ENCODE results near the gene POLR2F. TPM values are rescaled to one million over a fixed set of nuclear protein-coding genes. Genes with fewer than 3 reads are reported as not detected.

The POLR2F gene
- total RNA-seq, 1 experiment from 2014 or later, result 141 TPM

DNA sequence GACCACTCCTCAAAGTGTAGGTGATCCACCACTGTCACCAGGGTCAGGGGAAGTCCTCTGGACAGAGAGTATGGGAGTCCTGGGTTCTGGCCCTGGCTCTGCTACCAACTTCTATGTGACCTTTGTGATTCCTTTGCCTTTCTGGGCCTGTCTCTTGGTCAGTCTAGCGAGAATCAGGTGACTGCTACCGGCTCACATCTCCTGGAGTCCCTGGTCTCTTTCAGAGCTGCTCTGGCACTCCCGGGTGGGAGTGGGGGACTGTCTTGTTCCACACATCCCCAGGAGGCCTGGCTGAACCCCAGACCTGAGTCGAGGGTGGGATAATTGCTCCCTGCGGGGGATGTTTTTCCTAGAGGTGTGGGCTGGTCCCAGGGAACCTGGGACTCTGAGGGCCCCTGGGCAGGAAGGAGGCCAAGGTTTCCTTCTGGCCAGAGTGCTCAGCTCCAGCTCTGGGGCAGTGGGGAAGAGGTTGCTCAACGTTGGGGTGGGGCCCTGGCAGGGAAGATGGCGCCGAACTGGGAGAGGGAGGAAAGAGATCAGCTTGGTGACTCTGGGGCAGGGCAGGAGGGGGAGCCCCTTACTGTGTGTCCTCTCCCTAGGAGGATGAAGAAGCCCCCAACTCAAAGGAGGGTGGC, 28.8 kb downstream of the POLR2F start:
- Histone ChIP-seq H3K4me1 (ENCODE audit: insufficient read depth, low read length) (no peaks in the 10 kb centered on the region), H2BK15ac (ENCODE audit: low read depth, low read length) (no peak overlapping the region), H3K79me1 (ENCODE audit: insufficient read depth, low read depth, low read length, poor library complexity, severe bottlenecking) (no peaks in the 10 kb centered on the region), H3T11ph (ENCODE audit: low read length) (no peak overlapping the region), H3K4me2 (ENCODE audit: insufficient read depth, insufficient read length, low read length) (no peak overlapping the region), H3K4ac (ENCODE audit: low read depth, low read length) (no peak overlapping the region), H3K9me3 (ENCODE audit: control insufficient read depth, low read depth, low read length) (no peaks in the 10 kb centered on the region), H3K9ac (ENCODE audit: extremely low read depth, insufficient read length, low read length) (no peak overlapping the region), H3K27ac (ENCODE audit: insufficient read length, low read depth, low read length) (no peak overlapping the region), H2BK120ac (ENCODE audit: low read depth, low read length, poor library complexity, severe bottlenecking) (no peak overlapping the region), H4K5ac (ENCODE audit: insufficient read length, low read depth, low read length) (no peak overlapping the region), H3K79me2 (ENCODE audit: insufficient read depth, low read length) (no peaks in the 10 kb centered on the region), H2AK5ac (ENCODE audit: insufficient read length, low read length) (no peak overlapping the region), H3K27me3 (ENCODE audit: insufficient read depth, low read length) (peaks cover 1% of the 10 kb centered on the region; the same call in 1 of the 2 replicates), H2BK20ac (ENCODE audit: low read depth, low read length, poor library complexity, severe bottlenecking) (no peak overlapping the region), H3K23me2 (ENCODE audit: insufficient read length, low read depth, low read length, poor library complexity, severe bottlenecking) (peaks cover 12% of the 10 kb centered on the region), H4K8ac (replicated peaks; ENCODE audit: insufficient read length, low read depth, low read length) (no peak overlapping the region), H2BK5ac (ENCODE audit: insufficient read length, low read length) (no peak overlapping the region), H3K14ac (ENCODE audit: insufficient read depth, low read length) (no peak overlapping the region), H2AFZ (ENCODE audit: low read length) (no peak overlapping the region), H2BK12ac (ENCODE audit: insufficient read length, low read depth, low read length) (no peak overlapping the region), H4K20me1 (ENCODE audit: control insufficient read depth, insufficient read depth, insufficient read length) (peaks cover 5% of the 10 kb centered on the region), H3K18ac (ENCODE audit: insufficient read length, low read depth, low read length) (no peak overlapping the region), H3K56ac (ENCODE audit: insufficient read length, low read depth, low read length) (no peak overlapping the region), H3K23ac (ENCODE audit: insufficient read length, low read depth, low read length) (no peak overlapping the region), H4K91ac (ENCODE audit: insufficient read length, low read depth, low read length) (no peak overlapping the region)
- no peak for DNase-seq
- peaks cover 27 to 44% of the 10 kb centered on the region in 2 experiments for H3K4me1 Mint-ChIP-seq
- WGBS (ENCODE audit: extremely low coverage, insufficient read length, low lambda C conversion rate), result no CpG with 5 or more reads among the region's 8 CpGs
- TF ChIP-seq CTCF (conservative IDR thresholded peaks at IDR 0.05), result no peak
- H3K27me3 Mint-ChIP-seq (ENCODE audit: low read depth), result peaks cover 37% of the 10 kb centered on the region
- H3K36me3 Mint-ChIP-seq (ENCODE audit: insufficient read depth in 1 of 3, low read depth in 3 of 3), result peaks cover 0 to 8% (median 0%) of the 10 kb centered on the region in 3 experiments; a peak in 4 of 7 replicates
- H3K27ac Mint-ChIP-seq, result no peak overlapping the region; a peak in 1 of 7 replicates
- H3K9me3 Mint-ChIP-seq, result no peaks in the 10 kb centered on the region
- no peak overlapping the region; a peak in 1 of 5 replicates for H3K4me3 Mint-ChIP-seq

Measured in H9 (cell line).